Keratinocyte (primary cell): Measurements from ENCODE around the gene PPIG.

ENCODE experiments used
- CTCF ChIP-seq, 3 experiments: IDR thresholded peaks in 1 of 3; conservative IDR thresholded peaks in 1 of 3; optimal IDR thresholded peaks in 1 of 3; 2 replicates in 2 of 3; 3 replicates in 1 of 3; pipeline versions ENCODE3 to v1.5.1; 2011; ENCODE audit warnings: low read length in 3 of 3, mild to moderate bottlenecking in 3 of 3, moderate library complexity in 2 of 3, control low read depth in 1 of 3, inconsistent platforms in 1 of 3; ENCODE audit not compliant: insufficient read depth in 2 of 3; ENCODE audit errors: extremely low read depth in 1 of 3
- EZH2 ChIP-seq: IDR thresholded peaks from one replicate; pipeline ENCODE4 v1.6.1; 2012; ENCODE audit warnings: inconsistent platforms, mild to moderate bottlenecking, low read length, moderate library complexity

- TF ChIP-seq CTCF (optimal IDR thresholded peaks at IDR 0.05 in 1 of 3, IDR thresholded peaks at IDR 0.05 in 1 of 3, conservative IDR thresholded peaks at IDR 0.05 in 1 of 3; ENCODE audit: extremely low read depth in 1 of 3, insufficient read depth in 2 of 3, low read length in 3 of 3) (no peak), EZH2 (no peak)
Observed at GRCh38 chr2:169659320-169659719, 75.2 kb downstream of the PPIG start.
